Non-pigmented ciliary epithelial cell (primary cell): ENCODE results near the gene GPRIN3.
"Not testable (repeated sequence)": the region's sequence is repeated elsewhere in the genome, so short reads cannot be mapped to it uniquely, and the experiment has no call there.

Experiments used
- DNase-seq: peaks from one replicate; pipeline ENCODE4 v3.0.0-alpha.2; 2010; ENCODE audit warnings: low read depth

Gene GPRIN3

GRCh38 chr4:89214308-89214707, 93.3 kb downstream of the GPRIN3 start:
- DNase-seq, result no peak

- no peak for DNase-seq
These were observed 94.3 kb downstream of the GPRIN3 start for GRCh38 chr4:89213382-89213701.

GRCh38 chr4:89212666-89213381, 94.8 kb downstream of the GPRIN3 start:
- no peak for DNase-seq

GRCh38 chr4:89204624-89205023, 103.0 kb downstream of the GPRIN3 start:
- DNase-seq, result no peak

- DNase-seq, result no peak
These were observed 103.7 kb downstream of the GPRIN3 start for GRCh38 chr4:89203902-89204301.

- not testable (repeated sequence) for DNase-seq
These were observed 108.2 kb downstream of the GPRIN3 start for GRCh38 chr4:89199394-89199793.

- DNase-seq, result no peak
These were observed 109.7 kb downstream of the GPRIN3 start for GRCh38 chr4:89197920-89198319.

GRCh38 chr4:89196745-89197144, 110.9 kb downstream of the GPRIN3 start:
- no peak for DNase-seq

- no peak for DNase-seq
These were observed 111.4 kb downstream of the GPRIN3 start for GRCh38 chr4:89196056-89196674.

GRCh38 chr4:89193843-89194242, 113.8 kb downstream of the GPRIN3 start:
- DNase-seq, result no peak
